COLO829 (cell line): Measurements from ENCODE around the gene ARPP21.

ENCODE experiments used
- DNase-seq: peaks from one replicate; pipeline ENCODE4 v3.0.0; 2012; ENCODE audit warnings: low spot score

ARPP21 gene

DNA sequence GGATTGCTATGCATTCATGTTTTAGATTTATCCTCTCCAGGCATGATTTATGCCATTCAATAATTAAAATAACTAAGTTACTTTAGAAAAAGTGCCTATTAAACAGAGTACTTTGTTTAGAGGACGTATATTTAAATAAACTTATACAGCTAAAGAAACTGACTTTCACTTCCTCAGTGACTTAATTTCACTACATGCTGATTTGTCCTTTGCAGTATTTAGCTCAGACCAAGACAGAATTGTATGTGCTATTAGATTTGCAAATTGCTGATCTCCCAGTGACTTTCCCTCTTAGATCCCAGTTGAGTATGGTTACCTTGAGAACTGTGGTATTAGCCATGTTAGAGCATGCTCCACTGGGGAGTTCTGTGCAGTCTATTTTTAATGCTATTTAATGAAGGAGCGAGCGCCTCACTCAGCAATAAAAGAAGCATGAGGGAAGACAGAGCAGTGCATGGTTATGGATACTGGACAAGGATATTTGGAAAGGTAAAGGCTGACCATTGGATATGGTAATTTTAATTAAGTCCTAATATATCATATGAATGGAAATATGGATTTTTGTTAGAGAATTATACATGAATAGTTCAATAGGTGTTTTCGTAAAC, 2.7 kb downstream of the ARPP21 start:
- DNase-seq, result no peak

DNA sequence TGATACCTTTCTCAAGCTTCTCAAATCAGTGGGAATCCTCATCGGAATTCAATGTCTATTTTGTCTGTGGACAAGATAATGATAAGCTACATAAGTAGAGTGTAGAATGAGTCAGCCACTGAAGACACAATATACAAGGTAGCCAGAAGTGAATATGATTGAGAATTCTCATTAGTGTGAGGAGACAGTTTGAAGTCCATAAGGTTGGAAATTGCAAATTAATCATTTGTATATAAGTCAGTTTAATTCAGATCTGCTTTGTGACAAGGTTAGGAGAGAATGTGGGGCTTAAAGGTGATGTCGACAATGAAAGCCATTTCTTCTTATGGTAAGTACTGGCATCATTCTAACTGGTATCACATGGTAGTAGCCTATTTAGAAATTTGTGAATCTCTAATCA, 4.2 kb downstream of the ARPP21 start:
- DNase-seq, result no peak

DNA sequence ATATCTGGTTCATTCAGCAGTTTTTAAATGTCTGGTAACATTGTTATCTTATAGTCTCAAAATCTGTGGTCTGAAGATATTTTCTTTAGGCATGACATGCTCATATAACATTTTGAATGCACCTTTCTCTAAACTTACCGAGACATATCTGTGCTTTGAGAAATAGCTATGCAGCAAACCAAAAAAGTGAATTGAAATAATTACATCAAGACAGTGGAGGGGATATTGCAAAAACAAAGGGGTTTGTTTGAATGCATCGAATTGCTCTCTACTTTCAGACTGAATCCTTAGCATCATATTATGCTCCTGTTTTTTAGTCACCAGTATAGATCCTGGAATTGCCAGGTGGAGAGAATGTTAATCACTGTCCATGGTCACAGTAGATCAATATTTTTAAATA, 5.1 kb downstream of the ARPP21 start:
- no peak for DNase-seq

DNA sequence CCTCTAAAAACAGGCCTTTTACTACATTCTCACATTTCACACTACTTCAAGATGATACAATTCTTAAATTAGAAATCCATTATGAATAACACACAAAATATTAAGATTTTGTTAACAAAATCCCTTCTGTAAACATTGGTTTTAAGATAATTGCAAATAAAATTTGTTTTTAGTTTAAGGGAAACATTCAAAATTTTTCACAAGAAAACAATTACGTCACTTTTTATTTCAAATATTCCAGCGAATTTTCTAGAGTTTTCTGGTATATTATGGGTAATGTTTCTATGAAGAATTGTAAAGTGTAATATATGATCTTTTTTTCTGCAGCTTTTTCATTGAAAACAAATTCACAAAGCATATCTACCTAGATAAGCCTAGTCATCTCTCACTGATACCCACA, 5.9 kb downstream of the ARPP21 start:
- no peak for DNase-seq

DNA sequence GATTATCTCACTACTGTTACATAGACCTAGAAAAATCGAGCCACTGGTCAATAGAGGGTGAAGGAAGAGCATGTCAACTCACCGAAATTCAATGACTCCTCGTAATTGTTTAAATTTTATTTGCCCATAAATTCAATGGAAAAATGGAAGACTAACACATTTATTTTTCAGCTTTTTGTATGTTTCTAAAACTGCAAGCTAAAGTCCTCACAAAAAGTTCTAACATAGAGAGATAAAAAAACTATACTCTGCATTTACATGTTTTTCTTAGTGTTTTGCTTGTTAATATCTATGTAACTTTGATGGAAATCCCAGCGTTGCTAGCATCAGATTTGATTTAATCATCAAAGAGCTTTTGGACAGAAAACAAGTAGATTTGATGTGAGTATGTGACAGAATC, 6.8 kb downstream of the ARPP21 start:
- no peak for DNase-seq

DNA sequence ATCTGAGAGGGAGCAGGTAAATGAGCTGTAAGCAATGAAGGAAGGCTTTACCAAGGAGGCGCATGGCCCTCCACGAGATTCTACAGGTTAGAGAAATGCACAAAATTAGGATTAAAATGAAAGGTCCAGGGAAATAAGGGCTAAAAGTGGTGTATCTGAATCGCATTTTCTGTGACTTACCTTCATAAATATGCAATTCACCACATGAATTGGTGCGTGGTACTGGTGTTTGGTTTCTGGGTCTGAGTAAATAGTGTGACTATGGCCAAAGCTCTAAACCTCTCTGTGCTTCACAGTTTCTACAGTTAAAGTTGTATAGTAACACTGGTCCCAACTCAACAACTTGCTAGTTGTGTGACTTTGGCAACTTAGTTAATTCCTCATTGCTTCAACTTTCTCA, 8.1 kb downstream of the ARPP21 start:
- DNase-seq, result no peak

DNA sequence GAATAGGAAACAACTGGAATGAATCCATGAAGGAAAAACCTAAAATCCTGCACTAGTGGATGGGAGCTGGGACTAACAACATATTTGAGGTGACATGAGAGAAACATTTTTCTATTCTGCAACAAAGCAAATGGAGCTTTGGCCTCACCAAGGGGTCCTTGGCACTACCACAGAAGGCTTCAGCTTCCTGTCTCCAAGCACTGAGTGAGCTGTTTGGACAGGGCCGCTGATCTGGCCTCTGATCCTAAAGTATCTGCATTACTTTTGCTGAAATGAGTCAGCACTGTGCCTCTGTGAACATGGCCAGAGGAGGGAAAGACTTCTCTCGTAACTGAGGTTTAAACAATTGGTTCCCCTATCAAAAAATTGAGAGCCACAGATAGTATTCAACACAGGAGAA, 9.0 kb downstream of the ARPP21 start:
- DNase-seq, result no peak

DNA sequence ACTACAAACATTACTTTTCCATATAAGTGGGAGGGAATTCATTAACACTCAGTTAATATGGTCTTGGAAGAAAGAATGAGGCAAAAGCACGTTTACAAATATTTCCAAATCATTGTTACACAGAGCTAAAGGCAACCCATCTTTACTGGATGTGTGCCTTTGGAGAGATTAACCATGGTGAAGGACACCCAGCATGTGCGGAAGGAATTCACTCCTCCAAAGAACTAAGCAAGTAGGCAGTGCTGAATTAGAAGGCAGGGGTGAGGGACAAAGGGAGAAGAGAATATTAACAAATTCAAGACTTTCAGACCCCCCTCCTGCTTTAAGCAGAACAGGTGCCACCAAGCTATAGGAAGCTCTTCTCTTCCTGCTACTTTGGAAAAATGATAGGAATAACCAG, 10.1 kb downstream of the ARPP21 start:
- no peak for DNase-seq

DNA sequence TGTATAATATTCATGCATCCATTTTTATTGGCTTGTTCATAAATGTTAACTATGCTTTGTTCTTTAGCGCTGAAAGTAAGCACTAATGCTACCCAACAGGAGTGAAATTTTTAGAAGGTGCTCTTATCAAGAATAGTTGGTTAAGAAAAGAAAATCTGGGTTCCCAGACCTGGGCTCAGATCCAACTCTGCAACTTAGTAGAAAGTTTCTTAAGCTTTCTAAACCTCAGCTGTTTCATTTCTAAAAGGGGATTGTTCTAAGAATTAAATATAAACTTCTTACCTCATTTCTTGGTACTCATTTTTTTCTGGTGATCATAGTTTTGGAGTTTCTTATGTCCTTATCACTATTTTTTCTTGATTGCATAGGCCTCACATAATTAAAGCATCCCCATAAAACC, 12.1 kb downstream of the ARPP21 start:
- DNase-seq, result no peak

DNA sequence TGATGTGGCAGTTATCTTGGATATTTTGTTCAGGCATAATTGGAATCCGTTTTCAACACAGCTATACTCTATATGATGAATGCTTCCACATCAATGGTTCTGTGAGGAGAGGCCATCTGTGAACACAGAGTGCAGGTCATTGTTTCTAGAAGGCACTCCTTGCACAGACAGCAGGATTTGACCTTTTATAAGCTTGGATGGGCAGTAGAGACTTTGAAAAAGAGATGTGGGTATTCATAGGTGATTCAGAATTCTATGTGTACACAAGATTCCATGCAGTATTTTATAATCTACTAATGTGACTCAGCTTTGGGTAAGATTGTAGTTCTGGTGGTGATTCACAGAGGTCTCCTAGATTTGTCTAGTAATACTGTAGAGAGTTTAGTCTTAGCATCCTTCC, 12.5 kb downstream of the ARPP21 start:
- DNase-seq, result no peak

DNA sequence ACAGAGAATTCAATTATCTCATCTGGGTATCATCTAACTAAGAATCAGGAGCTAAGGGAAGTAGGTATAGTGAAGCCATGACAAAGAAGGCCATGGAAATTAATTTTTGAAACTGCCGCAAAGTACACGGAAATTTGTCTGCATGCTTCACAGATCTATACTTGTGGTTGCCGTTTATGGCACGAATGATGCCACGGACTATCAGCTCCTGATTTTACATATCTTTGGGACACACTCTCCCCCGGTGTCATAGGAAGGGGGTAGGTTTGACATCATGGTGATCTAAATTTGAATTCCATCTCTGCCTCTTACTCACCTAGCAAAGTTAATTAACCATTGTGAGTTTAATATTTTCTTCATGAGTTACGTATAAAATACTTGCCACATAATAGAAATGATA, 14.0 kb downstream of the ARPP21 start:
- DNase-seq, result no peak

DNA sequence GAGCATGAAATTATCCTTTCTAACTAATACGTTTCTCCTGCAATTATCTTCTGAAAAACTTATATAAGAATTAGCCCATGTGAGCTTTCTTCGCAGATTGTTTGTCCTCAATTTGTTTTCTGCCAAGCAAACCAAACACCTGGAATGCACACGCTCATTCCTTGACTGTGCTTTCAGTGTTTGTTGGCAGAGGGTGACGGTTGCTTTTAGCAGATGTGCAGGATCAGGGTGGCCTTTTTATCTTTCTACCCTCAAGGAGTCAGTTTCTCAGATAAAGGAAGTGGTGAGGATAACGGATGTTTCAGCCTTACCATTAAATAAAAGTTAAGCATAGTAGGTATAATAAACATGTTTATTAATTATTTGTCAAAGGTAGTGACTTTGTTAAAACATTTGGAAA, 15.2 kb downstream of the ARPP21 start:
- no peak for DNase-seq

DNA sequence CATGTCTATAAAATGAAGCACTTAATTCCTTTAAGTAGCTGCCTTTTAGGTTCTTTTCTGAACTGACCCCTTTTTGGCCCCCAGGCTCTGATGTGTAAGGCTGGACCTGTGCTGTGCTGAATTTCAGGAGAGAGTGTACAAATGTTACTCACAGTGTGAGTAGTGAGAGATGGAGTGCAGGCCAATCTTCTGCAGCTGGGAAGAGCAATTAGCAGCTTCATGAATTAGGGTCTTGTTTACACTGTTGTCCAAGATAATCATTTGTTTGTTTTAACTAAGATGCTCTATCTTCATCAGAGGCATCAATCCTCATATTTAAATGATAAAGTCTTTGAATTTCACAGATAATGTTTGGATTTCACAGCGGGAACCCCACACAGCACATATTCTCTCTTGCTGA, 19.4 kb downstream of the ARPP21 start:
- DNase-seq, result no peak

DNA sequence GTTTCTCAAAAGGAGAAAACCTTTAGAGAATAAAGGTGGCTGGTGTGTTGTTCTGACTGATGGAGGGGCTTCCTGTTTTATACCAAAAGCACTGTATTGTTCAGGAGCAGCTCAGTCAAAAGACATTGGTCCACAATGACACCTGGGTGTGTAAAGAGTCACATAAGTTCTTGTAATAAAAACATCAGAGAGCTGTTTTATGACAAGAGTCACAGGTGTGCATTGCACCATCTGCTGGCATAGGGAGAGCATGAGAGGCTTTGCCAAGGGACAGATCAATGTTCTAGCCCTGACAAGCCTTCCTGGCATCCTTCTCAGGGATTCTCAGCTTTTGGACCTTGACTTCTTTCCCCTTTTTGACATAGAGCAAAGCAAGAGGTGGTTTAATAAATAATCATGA, 20.4 kb downstream of the ARPP21 start:
- no peak for DNase-seq

DNA sequence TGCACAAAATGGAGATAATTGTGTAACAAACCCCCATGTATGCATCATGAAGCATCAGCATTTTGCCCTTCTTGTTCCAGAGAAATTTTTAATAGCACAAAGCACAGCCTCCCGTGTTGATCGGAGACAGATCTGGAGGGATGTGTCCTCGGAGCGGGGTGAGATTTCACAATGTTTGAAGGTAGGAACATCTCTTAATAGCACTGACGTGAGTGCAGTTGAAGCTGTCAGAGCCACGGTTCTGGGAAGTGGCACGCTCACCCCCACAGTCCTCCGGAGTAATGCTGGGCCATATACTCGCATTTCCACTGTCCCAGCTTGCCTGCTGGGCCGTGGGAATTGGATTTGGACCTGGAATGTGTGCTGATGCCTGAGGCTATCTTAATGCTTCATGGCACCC, 24.1 kb downstream of the ARPP21 start:
- DNase-seq, result no peak

DNA sequence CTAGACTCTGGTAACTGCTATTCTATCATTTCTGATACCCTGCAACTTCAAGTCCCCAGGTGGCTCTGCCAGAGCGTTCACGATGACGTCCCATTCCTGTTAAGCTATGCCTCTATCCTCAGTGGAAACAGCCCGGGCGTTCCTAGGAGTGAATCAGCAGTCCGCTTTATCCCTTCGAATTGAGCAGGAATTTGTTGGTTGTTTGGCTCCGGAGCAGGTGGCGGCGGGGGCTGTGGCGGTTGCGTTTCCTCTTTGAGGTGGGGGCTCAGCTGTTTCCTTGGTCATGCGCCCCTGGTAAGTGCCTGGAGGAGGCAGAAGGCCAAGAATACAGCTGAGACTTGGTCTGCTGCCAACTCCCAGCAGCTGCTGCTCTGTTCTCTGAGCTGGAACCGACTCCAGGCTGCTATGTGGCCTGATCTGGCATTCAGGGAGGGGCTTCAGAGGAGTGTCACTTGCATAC, 25.2 kb downstream of the ARPP21 start:
- DNase-seq, result no peak

DNA sequence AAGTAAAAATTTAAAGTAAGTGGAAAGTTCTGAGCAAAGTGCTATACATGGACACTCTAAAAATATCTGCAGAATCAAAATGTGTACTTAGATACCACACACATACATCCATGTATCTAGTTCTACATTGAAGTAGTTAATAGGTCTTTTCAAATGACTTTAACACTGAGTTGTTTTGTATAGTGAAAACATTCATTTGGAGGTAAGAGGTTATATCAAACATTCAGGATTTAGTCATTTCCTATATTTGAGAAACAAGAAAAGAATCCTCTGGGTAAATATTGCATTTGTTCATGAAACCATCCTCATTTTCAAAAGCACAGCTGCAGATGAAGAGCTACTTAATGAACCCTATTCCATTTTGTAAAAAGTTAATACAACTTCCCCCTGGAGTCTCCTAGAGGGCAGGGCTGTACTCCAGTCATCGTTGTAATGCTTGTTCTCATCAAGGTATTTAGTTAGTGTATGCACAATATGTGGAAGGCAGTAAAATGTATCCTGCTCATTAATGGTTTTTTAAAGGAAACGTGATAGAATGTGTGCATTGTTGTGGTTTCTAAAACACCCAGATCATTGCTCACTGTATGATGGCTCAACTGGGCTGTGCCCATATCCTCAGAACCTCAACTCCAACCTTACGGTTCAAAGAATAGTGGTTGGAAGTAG, 26.2 kb downstream of the ARPP21 start:
- no peak for DNase-seq

DNA sequence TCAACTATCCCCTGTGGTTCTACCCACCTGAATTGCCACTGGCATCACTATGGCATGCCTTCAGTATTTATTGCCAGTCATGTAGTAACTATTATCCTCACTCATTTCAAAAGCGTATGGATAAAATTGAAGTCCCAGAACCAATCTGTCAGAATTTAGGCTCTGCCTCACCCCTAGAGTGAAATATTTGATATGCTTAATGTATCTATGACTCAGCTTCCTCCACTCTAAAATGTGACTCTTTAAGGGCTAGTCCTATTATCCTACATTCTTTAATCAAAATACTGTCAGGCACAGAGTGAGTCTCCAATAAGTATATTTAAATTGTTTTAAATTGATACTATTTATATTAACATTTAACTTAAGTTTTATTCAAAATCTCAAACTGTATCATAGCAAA, 27.6 kb downstream of the ARPP21 start:
- no peak for DNase-seq

DNA sequence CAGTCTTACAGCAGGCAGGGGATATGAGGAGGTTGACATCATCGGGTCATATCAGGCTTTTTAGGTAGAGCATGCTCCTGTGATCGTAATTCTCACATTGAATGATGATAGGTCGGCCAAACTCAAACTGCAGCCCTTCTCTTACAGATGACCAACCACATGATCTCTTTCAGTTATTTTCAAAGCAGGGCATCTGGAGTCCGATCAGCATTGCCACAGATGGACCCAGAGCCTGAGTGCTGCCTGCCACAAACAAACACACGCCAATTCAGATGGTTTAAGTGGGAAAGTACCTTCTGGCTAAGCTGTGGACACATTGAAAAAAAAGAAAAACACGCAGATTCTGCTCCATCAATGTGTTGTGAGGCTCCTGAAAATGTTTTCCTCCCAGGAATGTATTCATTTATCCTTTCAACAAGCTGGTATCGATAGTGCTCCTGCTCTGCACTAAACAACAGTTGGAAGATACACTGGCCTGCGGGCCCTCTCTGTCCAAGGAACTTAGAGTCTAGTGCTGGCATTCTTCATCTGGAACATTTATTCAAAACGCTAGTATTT, 31.2 kb downstream of the ARPP21 start:
- no peak for DNase-seq

DNA sequence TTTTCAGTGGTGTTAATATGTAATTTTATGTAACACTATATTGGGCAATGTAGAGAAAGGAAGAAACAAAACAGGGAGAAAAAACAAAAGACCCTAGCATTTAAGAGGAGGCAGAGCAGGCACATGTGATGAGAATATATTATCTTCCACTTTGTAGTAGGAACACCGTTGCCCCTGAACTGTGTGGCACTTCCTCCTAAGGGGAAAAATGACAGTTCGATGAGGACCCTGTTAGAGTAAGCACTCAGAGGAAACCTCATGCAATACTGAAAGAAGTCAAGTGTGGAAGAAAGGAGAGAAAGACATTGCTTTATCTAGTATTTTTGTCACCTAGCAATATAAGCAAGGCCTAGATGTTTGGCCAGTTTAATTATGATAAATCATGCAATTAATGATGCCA, 32.2 kb downstream of the ARPP21 start:
- DNase-seq, result no peak

DNA sequence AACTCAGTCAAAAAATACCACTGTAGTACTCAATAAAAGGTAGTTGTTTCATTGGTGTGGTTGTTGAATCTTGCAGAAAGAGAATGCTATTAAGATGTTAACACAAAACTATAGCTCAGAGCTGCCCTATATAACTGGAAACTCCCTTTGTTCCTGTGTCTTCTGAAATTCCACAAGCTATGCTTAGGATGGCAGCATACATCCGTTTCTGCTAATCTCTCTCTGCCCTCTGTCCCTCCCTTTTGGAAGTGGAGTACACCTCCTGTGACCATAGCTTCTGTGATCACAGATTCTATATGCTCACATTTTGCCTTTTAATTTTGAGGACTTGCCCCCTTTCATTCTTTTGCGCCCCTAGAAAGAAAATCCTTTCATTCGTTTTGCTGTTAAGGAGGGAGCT, 33.7 kb downstream of the ARPP21 start:
- no peak for DNase-seq

DNA sequence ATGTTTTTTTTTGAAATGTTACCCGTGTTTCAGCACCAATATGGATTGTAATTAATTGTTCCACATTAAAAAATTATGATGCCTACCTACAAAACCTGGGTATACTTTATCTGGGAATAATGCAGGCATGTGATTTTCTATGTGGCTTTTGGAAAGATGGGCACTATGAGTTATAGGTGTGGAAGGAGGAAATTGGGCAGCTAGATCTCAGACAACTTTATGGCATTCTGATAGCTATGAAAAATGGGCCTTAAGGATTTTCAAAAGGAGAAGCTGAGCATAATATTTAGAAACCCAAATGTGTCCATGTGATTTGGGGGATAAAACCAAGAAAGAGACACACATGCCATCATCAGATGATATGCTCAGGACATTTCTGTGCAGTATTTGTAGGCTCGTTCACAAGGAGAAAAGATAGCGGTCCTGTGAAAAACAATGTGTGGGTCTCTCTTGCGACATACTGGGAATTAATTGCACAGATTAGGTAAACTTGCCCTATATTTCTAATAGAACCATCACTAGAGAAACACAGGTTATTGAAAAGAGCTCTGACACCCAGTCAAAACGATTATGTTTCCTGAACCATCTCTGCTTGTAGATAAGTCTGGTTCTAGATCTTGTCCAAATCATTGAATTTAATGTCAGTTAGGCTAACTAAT, 35.3 kb downstream of the ARPP21 start:
- no peak for DNase-seq

DNA sequence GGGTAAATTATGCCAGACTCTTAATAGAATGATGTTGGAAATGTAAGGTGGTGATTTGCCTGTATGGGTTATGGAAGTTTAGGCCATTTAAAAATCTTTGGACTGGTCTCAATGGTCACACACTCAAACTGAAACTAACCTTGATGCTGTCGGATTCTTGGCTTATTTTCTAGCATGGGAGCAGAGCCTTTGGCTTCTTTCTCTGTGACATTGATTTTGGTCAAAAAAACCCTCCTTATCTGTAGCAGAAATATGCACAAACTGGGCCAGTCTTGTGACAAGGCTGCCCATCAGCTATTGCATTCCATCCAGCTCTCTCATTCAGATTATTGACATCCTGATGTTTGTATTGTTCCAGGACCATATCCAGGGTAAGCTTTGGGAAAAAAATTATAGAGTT, 35.9 kb downstream of the ARPP21 start:
- DNase-seq, result no peak

DNA sequence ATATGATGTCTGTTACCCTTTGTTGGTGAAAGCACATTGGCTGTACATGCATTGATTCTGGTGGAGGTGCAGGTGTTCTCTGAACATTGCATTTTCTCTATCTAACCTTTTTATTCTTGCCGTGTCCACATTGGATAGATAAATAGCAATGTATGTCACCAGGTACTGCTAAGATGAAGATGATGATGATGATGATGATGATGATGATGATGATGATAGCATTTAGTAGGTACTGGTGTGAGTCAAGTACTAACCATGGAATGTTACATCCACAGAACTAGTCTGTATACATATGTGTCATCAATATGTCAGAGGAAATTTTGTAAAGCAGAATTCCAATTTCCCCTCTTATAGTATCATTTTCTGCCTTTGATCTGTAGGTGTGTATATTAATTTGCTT, 36.3 kb downstream of the ARPP21 start:
- DNase-seq, result no peak
